SK-N-MC (cell line): ENCODE data around the gene MYO15A.

Experiments used
- DNase-seq: peaks from one replicate; pipeline ENCODE4 v3.0.0-alpha.2; 2011; ENCODE audit warnings: low read depth, low spot score
- H3K27ac ChIP-seq: fragments of 200-600 bp; sonication (generic); 2 replicates; pipeline ENCODE4 v1.5.1; 2016; ENCODE audit warnings: mixed run types
- H3K36me3 ChIP-seq: fragments of 200-600 bp; sonication (generic); 2 replicates; pipeline ENCODE4 v1.6.1; 2017; ENCODE audit warnings: antibody characterized with exemption, low read length, mixed read lengths; ENCODE audit not compliant: insufficient read depth
- H3K4me3 ChIP-seq: fragments of 200-600 bp; sonication (generic); 2 replicates; pipeline ENCODE4 v1.5.1; 2016
- H3K9ac ChIP-seq: fragments of 200-600 bp; sonication (generic); 2 replicates; pipeline ENCODE4 v1.8.0; 2017; ENCODE audit warnings: mixed run types, mixed read lengths; ENCODE audit not compliant: insufficient read length
- H3K9me3 ChIP-seq: fragments of 200-600 bp; sonication (generic); 2 replicates; pipeline ENCODE4 v1.6.1; 2017; ENCODE audit warnings: low read depth, mild to moderate bottlenecking, antibody characterized with exemption, low read length, moderate library complexity, mixed read lengths
- EZH2 ChIP-seq: fragments of 200-600 bp; sonication (generic); IDR thresholded peaks from one replicate; pipeline ENCODE4 v1.6.1; 2017; ENCODE audit warnings: antibody characterized with exemption
- FOXP2 ChIP-seq: optimal IDR thresholded peaks from 2 replicates; pipeline ENCODE3; 2011; ENCODE audit warnings: mild to moderate bottlenecking, moderate library complexity; ENCODE audit not compliant: insufficient read depth; ENCODE audit errors: extremely low read length, control extremely low read depth
- POLR2AphosphoS5 ChIP-seq: IDR thresholded peaks from 2 replicates; pipeline ENCODE4 v1.6.1; 2012; ENCODE audit warnings: mild to moderate bottlenecking, low read depth, low read length, borderline replicate concordance

The MYO15A gene

GRCh38 chr17:18138065-18138749 is 29.7 kb downstream of the MYO15A start:
- no peaks in the 10 kb centered on the region for H3K36me3 ChIP-seq
- DNase-seq = no peak
- no peaks in the 10 kb centered on the region for H3K9me3 ChIP-seq
- TF ChIP-seq POLR2AphosphoS5 = no peak
- no peak for TF ChIP-seq FOXP2
- TF ChIP-seq EZH2 = no peak
- no peak overlapping the region for H3K4me3 ChIP-seq
- H3K9ac ChIP-seq = no peak overlapping the region
- no peak overlapping the region for H3K27ac ChIP-seq

DNA sequence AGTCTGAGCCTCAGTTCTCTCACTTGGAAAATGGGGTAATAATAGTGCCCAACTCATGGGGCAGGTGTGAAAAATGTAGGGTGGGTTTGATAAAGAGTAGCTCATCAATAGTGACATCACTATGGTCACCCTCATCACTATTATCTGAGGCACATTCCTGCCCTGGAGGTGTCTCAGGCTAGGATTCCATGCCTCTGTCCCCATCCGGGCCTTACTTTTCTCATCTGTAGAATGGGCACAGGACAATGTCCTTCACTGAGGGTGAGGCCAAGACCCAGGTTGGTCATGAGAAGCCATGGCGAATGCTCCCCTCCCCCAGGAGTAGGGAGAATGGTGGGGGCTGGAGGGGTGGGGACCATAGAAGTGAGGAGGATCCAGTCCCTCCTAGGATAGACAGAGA is 30.5 kb downstream of the MYO15A start:
- Histone ChIP-seq H3K9ac (no peak overlapping the region), H3K9me3 (no peaks in the 10 kb centered on the region), H3K4me3 (no peak overlapping the region), H3K36me3 (no peaks in the 10 kb centered on the region), H3K27ac (no peak overlapping the region)
- TF ChIP-seq FOXP2 (no peak), POLR2AphosphoS5 (no peak), EZH2 (no peak)
- no peak for DNase-seq

DNA sequence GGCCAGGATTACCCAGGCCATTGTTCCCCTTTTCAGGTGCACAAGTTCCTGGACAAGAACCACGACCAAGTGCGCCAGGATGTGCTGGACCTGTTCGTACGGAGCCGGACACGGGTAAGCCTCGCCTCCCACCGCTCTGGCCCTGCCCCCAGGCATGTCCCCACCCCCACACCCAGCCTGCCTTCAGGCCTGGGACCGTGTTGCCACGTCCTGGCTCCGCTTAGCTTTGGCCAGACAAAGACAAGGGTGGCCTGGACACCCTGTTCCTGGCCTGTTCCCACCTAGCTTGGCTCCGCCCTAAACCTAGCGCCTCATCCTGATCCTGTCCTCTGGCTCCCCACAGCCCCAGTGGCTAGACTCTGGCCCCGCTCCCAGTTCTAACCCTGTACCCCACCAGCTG is 30.9 kb downstream of the MYO15A start:
- Histone ChIP-seq H3K4me3 (no peak overlapping the region), H3K27ac (no peak overlapping the region), H3K9ac (no peak overlapping the region), H3K9me3 (no peaks in the 10 kb centered on the region), H3K36me3 (no peaks in the 10 kb centered on the region)
- TF ChIP-seq POLR2AphosphoS5 (no peak), FOXP2 (no peak), EZH2 (no peak)
- DNase-seq = no peak

- no peak overlapping the region for H3K27ac ChIP-seq
- H3K9me3 ChIP-seq = no peaks in the 10 kb centered on the region
- H3K4me3 ChIP-seq = no peak overlapping the region
- DNase-seq = no peak
- no peak for TF ChIP-seq EZH2
- TF ChIP-seq POLR2AphosphoS5 = no peak
- no peak for TF ChIP-seq FOXP2
- H3K9ac ChIP-seq = no peak overlapping the region
- no peaks in the 10 kb centered on the region for H3K36me3 ChIP-seq
These were observed 31.4 kb downstream of the MYO15A start for GRCh38 chr17:18139949-18140348.

DNA sequence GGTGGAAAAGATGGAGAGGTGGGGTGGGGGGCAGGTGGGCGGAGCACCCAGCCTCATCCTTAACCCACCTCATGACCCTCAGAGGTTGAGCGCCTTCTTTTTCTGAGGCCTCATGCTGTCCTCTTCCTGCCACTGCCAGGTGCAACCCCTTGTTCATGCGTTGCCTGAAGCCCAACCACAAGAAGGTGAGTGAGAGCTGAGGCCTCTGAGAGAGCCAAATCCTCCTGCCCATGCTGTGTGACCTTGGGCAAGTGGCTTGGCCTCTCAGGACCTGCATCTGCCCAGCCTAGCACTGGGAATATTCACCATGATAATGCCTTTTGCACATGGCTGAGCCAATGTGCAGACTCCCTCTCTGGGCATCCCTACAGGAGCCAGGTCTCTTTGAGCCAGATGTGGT is 32.1 kb downstream of the MYO15A start:
- H3K4me3 ChIP-seq = no peak overlapping the region
- no peak for TF ChIP-seq EZH2
- no peak for TF ChIP-seq POLR2AphosphoS5
- TF ChIP-seq FOXP2 = no peak
- H3K9me3 ChIP-seq = no peaks in the 10 kb centered on the region
- H3K9ac ChIP-seq = no peak overlapping the region
- no peak overlapping the region for H3K27ac ChIP-seq
- no peak for DNase-seq
- H3K36me3 ChIP-seq = no peaks in the 10 kb centered on the region

- Histone ChIP-seq H3K4me3 (no peak overlapping the region), H3K36me3 (no peaks in the 10 kb centered on the region), H3K9ac (no peak overlapping the region), H3K27ac (no peak overlapping the region), H3K9me3 (no peaks in the 10 kb centered on the region)
- TF ChIP-seq POLR2AphosphoS5 (no peak), EZH2 (no peak), FOXP2 (no peak)
- DNase-seq = peak; percentile 3
These were observed 32.8 kb downstream of the MYO15A start for GRCh38 chr17:18141210-18141803.

- Histone ChIP-seq H3K36me3 (no peaks in the 10 kb centered on the region), H3K27ac (no peak overlapping the region)
- TF ChIP-seq POLR2AphosphoS5 (no peak), EZH2 (no peak), FOXP2 (no peak)
These were observed 33.9 kb downstream of the MYO15A start for GRCh38 chr17:18142417-18142816.

DNA sequence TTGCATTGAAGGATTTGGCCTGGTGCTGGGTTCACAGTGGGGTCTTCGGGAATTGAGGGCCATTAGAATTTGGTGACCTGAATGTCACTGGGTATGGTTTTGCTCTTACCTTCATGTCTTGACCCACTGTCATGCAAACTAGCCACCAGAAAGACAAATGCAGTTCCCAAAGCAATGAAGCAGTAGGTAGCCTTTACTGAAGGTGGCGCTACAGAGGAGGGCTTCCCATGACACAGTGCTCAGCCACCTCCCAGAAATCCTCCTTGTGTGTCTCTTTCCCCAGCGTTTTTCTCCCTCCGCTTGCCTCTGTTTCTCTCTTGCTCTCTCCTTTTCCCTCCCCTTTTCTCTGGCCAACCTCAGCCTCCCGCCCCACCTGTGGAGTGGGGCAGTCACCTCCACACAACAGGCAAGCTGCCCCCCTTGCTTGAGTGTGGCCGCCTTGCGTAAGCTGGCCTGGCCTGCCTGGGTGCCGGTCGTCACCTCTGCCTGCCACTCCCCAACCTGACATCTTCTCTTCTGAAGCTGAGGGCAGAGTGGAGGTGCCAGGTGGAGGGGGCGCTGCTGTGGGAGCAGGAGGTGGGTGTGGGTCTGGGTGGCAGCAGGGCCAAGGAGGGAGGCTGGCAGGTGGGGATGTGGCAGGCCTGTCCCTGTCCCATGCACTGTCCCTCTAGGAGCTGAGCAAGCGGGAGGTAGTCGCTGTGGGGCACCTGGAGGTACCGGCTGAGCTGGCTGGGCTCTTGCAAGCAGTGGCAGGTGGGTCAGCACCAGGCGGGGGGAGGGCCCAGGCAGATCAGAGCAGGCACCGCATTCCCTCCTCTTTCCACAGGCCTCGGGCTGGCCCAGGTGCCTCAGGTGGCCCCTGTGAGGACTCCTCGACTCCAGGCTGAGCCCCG is 34.7 kb downstream of the MYO15A start:
- Histone ChIP-seq H3K4me3 (no peak overlapping the region), H3K27ac (no peak overlapping the region), H3K9ac (no peak overlapping the region), H3K36me3 (no peaks in the 10 kb centered on the region), H3K9me3 (no peaks in the 10 kb centered on the region)
- DNase-seq = no peak
- TF ChIP-seq FOXP2 (no peak), EZH2 (no peak), POLR2AphosphoS5 (no peak)

More at GRCh38 chr17:18142417-18142816, 33.9 kb downstream of the MYO15A start:
- no peak for DNase-seq
- H3K4me3 ChIP-seq = no peak overlapping the region
- no peaks in the 10 kb centered on the region for H3K9me3 ChIP-seq
- no peak overlapping the region for H3K9ac ChIP-seq
